ENCODE data around the gene SLC12A9.

SLC12A9 gene

DNA sequence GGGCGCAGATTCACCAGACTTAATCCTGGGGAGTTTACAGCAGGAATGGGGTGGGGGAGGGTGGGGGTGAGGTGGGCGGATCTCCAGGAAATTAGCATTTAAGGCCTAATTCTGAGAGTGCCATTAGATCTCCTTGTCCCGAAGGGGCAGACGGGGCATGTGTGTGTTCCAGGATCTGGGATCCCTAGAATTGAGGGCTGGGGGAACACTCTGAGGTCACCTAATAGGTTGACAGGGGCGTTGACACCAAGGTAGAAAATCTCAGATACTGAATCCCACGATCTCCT, 15.8 kb upstream of the SLC12A9 start:
- H3K4me1 ChIP-seq (ENCODE audit: insufficient read depth, low read length): no peaks in the 10 kb centered on the region
- no peak overlapping the region for H3K27ac ChIP-seq (ENCODE audit: low read length)
- H3K27me3 ChIP-seq (ENCODE audit: insufficient read depth, low read length, poor library complexity): no peaks in the 10 kb centered on the region
- ATAC-seq (ENCODE audit: insufficient read depth, low read depth) (no peak), DNase-seq (no peak)
- H3K4me3 ChIP-seq (ENCODE audit: low read depth in 1 of 2, low read length in 2 of 2): no peak overlapping the region
- H3K9me3 ChIP-seq (ENCODE audit: insufficient read depth, low read length, severe bottlenecking): no peaks in the 10 kb centered on the region
- TF ChIP-seq EZH2 (IDR thresholded peaks at IDR 0.05; ENCODE audit: borderline replicate concordance, low read depth, low read length, severe bottlenecking): no peak
- TF ChIP-seq, protein P1, sequence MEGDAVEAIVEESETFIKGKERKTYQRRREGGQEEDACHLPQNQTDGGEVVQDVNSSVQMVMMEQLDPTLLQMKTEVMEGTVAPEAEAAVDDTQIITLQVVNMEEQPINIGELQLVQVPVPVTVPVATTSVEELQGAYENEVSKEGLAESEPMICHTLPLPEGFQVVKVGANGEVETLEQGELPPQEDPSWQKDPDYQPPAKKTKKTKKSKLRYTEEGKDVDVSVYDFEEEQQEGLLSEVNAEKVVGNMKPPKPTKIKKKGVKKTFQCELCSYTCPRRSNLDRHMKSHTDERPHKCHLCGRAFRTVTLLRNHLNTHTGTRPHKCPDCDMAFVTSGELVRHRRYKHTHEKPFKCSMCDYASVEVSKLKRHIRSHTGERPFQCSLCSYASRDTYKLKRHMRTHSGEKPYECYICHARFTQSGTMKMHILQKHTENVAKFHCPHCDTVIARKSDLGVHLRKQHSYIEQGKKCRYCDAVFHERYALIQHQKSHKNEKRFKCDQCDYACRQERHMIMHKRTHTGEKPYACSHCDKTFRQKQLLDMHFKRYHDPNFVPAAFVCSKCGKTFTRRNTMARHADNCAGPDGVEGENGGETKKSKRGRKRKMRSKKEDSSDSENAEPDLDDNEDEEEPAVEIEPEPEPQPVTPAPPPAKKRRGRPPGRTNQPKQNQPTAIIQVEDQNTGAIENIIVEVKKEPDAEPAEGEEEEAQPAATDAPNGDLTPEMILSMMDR (IDR thresholded peaks at IDR 0.05; ENCODE audit: borderline replicate concordance, extremely low read depth, low read length, poor library complexity, severe bottlenecking): no peak
- H2AFZ ChIP-seq (ENCODE audit: low read depth, low read length): no peak overlapping the region
- H3K36me3 ChIP-seq (ENCODE audit: insufficient read depth, low read length): no peaks in the 10 kb centered on the region
- H4K20me1 ChIP-seq (ENCODE audit: insufficient read depth, low read length): no peaks in the 10 kb centered on the region
- no peaks in the 10 kb centered on the region for H3K79me2 ChIP-seq (ENCODE audit: insufficient read depth, low read length)
- no peak overlapping the region for H3K4me2 ChIP-seq (ENCODE audit: insufficient read depth, low read length)
- no peak overlapping the region for H3K9ac ChIP-seq (ENCODE audit: low read depth, low read length)

DNA sequence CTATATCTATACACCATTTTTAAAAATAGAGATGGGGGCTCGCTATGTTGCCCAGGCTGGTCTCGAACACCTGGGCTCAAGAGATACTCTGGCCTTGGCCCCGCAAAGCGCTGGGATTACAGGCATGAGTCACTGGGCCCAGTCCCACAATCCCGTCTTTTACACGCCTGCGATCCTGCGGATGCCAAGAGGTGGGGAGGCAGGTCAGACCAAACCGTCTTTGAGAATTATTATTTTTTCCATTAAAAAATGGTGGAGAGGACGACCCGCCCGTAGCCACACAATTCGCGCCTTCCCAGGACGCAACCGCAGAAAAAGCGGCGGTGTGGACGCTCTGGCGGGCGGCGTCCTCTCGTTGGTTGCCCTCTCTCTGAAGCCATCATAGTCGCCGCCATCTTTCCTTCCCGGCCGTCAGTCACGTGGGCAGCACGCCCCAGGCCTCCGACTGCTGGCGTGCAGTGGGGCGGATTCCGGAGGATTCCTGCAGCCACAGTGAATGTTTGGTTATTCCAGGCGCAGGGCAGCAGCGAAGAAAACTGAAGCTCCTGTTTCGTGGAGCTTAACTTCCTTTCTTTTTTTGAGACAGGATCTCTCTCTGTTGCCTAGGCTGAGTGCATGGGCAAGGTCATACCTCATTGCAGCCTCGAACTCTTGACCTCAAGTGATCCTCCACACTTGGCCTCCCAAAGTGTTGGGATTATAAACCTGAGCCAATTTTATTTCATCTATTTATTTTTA, 15.2 kb upstream of the SLC12A9 start:
- Histone ChIP-seq H3K9me3 (ENCODE audit: insufficient read depth, low read length, severe bottlenecking) (no peaks in the 10 kb centered on the region), H2AFZ (ENCODE audit: low read depth, low read length) (no peak overlapping the region), H4K20me1 (ENCODE audit: insufficient read depth, low read length) (no peaks in the 10 kb centered on the region), H3K4me1 (ENCODE audit: insufficient read depth, low read length) (no peaks in the 10 kb centered on the region), H3K36me3 (ENCODE audit: insufficient read depth, low read length) (no peaks in the 10 kb centered on the region), H3K9ac (ENCODE audit: low read depth, low read length) (no peak overlapping the region), H3K4me2 (ENCODE audit: insufficient read depth, low read length) (no peak overlapping the region), H3K27me3 (ENCODE audit: insufficient read depth, low read length, poor library complexity) (no peaks in the 10 kb centered on the region), H3K79me2 (ENCODE audit: insufficient read depth, low read length) (no peaks in the 10 kb centered on the region), H3K27ac (ENCODE audit: low read length) (no peak overlapping the region), H3K4me3 (ENCODE audit: low read depth in 1 of 2, low read length in 2 of 2) (no peak overlapping the region)
- no peak for DNase-seq
- ATAC-seq (ENCODE audit: insufficient read depth, low read depth): no peak
- TF ChIP-seq, protein P1 (IDR thresholded peaks at IDR 0.05; ENCODE audit: borderline replicate concordance, extremely low read depth, low read length, poor library complexity, severe bottlenecking): no peak
- TF ChIP-seq EZH2 (IDR thresholded peaks at IDR 0.05; ENCODE audit: borderline replicate concordance, low read depth, low read length, severe bottlenecking): no peak

DNA sequence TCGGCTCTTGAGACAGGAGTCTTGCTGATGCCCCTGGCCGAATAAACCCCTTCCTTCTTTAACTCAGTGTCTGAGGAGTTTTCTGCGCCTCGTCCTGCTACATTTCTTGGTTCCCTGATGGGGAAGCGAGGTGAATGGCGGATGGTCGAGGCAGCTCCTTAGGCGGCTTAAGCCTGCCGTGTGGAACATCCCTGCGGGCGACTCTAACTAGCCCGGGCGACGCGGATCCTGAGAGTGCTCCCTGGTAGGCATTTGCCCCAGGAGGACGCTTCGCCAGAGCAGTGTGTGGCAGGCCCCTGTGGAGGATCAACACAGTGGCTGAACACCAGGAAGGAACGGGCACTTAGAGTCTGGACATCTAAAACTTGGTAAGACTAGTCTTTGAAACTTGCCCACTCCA, 13.2 kb upstream of the SLC12A9 start:
- H4K20me1 ChIP-seq (ENCODE audit: insufficient read depth, low read length): no peaks in the 10 kb centered on the region

More for the DNA sequence above, 13.2 kb upstream of the SLC12A9 start:
- TF ChIP-seq EZH2 (IDR thresholded peaks at IDR 0.05; ENCODE audit: borderline replicate concordance, low read depth, low read length, severe bottlenecking): no peak
- TF ChIP-seq, protein P1 (IDR thresholded peaks at IDR 0.05; ENCODE audit: borderline replicate concordance, extremely low read depth, low read length, poor library complexity, severe bottlenecking): no peak
- Histone ChIP-seq H3K9me3 (ENCODE audit: insufficient read depth, low read length, severe bottlenecking) (no peaks in the 10 kb centered on the region), H3K27ac (ENCODE audit: low read length) (no peak overlapping the region), H3K79me2 (ENCODE audit: insufficient read depth, low read length) (no peaks in the 10 kb centered on the region), H3K27me3 (ENCODE audit: insufficient read depth, low read length, poor library complexity) (no peaks in the 10 kb centered on the region), H3K4me2 (ENCODE audit: insufficient read depth, low read length) (no peak overlapping the region), H3K36me3 (ENCODE audit: insufficient read depth, low read length) (no peaks in the 10 kb centered on the region), H2AFZ (ENCODE audit: low read depth, low read length) (no peak overlapping the region), H3K4me3 (ENCODE audit: low read depth in 1 of 2, low read length in 2 of 2) (no peak overlapping the region), H3K9ac (ENCODE audit: low read depth, low read length) (no peak overlapping the region), H3K4me1 (ENCODE audit: insufficient read depth, low read length) (no peaks in the 10 kb centered on the region)
- DNase-seq (no peak), ATAC-seq (ENCODE audit: insufficient read depth, low read depth) (no peak)

Measured in DND-41 (cell line).